Right lobe of liver (tissue), 4 donors: ENCODE data around the gene GRIA1.
A peak's percentile ranks its signal among the peaks of the same experiment; 100 is the strongest.

Experiments
- POLR2A ChIP-seq: fragments of 450-650 bp; IDR thresholded peaks from one replicate; pipeline ENCODE4 v1.6.1; 2017; ENCODE audit warnings: antibody characterized with exemption, mild to moderate bottlenecking
- TF ChIP-seq, protein P1 (sequence below), 4 donors: fragments of 200-600 bp in 3 of 4; fragments of 450-650 bp in 1 of 4; IDR thresholded peaks; one replicate each; pipeline versions ENCODE4 v1.5.1 to v1.8.0; 2016 to 2022; ENCODE audit warnings: antibody characterized with exemption in 4 of 4, mild to moderate bottlenecking in 2 of 4
- donor health status: DM: no; HTN: no; CAD: no.
- donor health status: DM: no; HTN: no; CAD: no.
- donor health status: DM: no; HTN: yes; CAD: no.

DNA sequence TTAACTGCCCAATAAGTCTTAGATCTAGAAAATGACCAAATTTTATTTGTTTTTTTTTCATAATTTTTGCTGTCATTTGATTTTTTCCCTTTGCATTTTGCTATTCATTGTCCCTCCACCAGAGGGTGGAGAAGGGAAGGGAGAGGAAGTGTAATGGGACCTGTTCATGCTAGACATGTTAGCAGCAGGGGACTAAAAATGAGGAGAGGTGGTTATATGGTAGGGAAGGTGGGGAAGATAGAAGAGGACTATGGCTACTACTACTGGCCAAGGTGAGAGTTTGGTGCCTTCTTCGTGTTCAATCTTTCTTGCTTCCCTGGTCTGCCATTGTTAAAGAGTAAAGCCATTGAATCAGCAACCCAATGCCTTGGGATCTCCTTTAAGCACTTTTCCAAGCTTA, 6.4 kb downstream of the GRIA1 start:
- TF ChIP-seq, protein P1, sequence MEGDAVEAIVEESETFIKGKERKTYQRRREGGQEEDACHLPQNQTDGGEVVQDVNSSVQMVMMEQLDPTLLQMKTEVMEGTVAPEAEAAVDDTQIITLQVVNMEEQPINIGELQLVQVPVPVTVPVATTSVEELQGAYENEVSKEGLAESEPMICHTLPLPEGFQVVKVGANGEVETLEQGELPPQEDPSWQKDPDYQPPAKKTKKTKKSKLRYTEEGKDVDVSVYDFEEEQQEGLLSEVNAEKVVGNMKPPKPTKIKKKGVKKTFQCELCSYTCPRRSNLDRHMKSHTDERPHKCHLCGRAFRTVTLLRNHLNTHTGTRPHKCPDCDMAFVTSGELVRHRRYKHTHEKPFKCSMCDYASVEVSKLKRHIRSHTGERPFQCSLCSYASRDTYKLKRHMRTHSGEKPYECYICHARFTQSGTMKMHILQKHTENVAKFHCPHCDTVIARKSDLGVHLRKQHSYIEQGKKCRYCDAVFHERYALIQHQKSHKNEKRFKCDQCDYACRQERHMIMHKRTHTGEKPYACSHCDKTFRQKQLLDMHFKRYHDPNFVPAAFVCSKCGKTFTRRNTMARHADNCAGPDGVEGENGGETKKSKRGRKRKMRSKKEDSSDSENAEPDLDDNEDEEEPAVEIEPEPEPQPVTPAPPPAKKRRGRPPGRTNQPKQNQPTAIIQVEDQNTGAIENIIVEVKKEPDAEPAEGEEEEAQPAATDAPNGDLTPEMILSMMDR (IDR thresholded peaks at IDR 0.05), result peak; percentile 54 to 67 (median 60)
- TF ChIP-seq POLR2A, result no peak
